Keratinocyte (primary cell): ENCODE measurements around the gene IL12RB2. TPM values are rescaled to one million over a fixed set of nuclear protein-coding genes. Genes with fewer than 3 reads are reported as not detected.

ENCODE experiments used
- DNase-seq: peaks from one replicate; pipeline ENCODE4 v3.0.0-alpha.2; 2011; ENCODE audit warnings: low read depth, missing footprints, low spot score
- FAIRE-seq: peaks from 2 replicates; lab custom pipeline; 2011; peaks lifted over from hg19 to GRCh38; lab: Jason Lieb, UNC
- H2AFZ ChIP-seq: 2 replicates; pipeline ENCODE4 v1.6.0; 2012; ENCODE audit warnings: low read length, control low read depth, inconsistent platforms; ENCODE audit not compliant: control insufficient read depth
- H3K27ac ChIP-seq: 2 replicates; pipeline ENCODE4 v1.5.1; 2011; ENCODE audit warnings: low read length; ENCODE audit not compliant: control insufficient read depth, insufficient read depth
- H3K27me3 ChIP-seq: 3 replicates; pipeline ENCODE4 v1.6.0; 2011; ENCODE audit warnings: low read length; ENCODE audit not compliant: control insufficient read depth, insufficient read depth; ENCODE audit errors: extremely low read depth
- H3K36me3 ChIP-seq, 2 experiments: 2 replicates in 1 of 2; 3 replicates in 1 of 2; pipeline ENCODE4 v1.5.1; 2011; ENCODE audit warnings: low read length in 2 of 2, mild to moderate bottlenecking in 1 of 2; ENCODE audit not compliant: control insufficient read depth in 2 of 2, insufficient read depth in 2 of 2; ENCODE audit errors: extremely low read depth in 1 of 2
- H3K4me1 ChIP-seq: 3 replicates; pipeline ENCODE4 v1.5.1; 2011; ENCODE audit warnings: low read length; ENCODE audit not compliant: control insufficient read depth, insufficient read depth; ENCODE audit errors: extremely low read depth
- H3K4me2 ChIP-seq: 3 replicates; pipeline ENCODE4 v1.6.0; 2011; ENCODE audit warnings: low read depth, low read length; ENCODE audit not compliant: control insufficient read depth, insufficient read depth; ENCODE audit errors: extremely low read depth
- H3K4me3 ChIP-seq, 3 experiments: fragments of 200-600 bp in 1 of 3; sonication (generic) in 1 of 3; 2 replicates in 2 of 3; 3 replicates in 1 of 3; pipeline ENCODE4 v1.5.1; 2011 to 2016; ENCODE audit warnings: low read length in 3 of 3, mild to moderate bottlenecking in 3 of 3, control low read depth in 2 of 3, inconsistent platforms in 1 of 3, low read depth in 1 of 3, mixed read lengths in 1 of 3, mixed run types in 1 of 3, moderate library complexity in 1 of 3; ENCODE audit not compliant: control insufficient read depth in 2 of 3, insufficient read depth in 2 of 3; ENCODE audit errors: extremely low read depth in 1 of 3
- H3K79me2 ChIP-seq: 2 replicates; pipeline ENCODE4 v1.6.0; 2012; ENCODE audit warnings: low read length; ENCODE audit not compliant: control insufficient read depth, insufficient read depth
- H3K9ac ChIP-seq: 3 replicates; pipeline ENCODE4 v1.6.0; 2011; ENCODE audit warnings: low read length; ENCODE audit not compliant: control insufficient read depth, insufficient read depth; ENCODE audit errors: extremely low read depth
- H3K9me1 ChIP-seq: 3 replicates; pipeline ENCODE4 v1.6.0; 2011; ENCODE audit warnings: low read length; ENCODE audit not compliant: control insufficient read depth, insufficient read depth; ENCODE audit errors: extremely low read depth
- H3K9me3 ChIP-seq: 2 replicates; pipeline ENCODE4 v1.5.1; 2012; ENCODE audit warnings: low read depth, low read length; ENCODE audit not compliant: control insufficient read depth
- H4K20me1 ChIP-seq: 3 replicates; pipeline ENCODE4 v1.6.0; 2011; ENCODE audit warnings: low read length; ENCODE audit not compliant: control insufficient read depth, insufficient read depth; ENCODE audit errors: extremely low read depth
- CTCF ChIP-seq, 3 experiments: IDR thresholded peaks in 1 of 3; conservative IDR thresholded peaks in 1 of 3; optimal IDR thresholded peaks in 1 of 3; 2 replicates in 2 of 3; 3 replicates in 1 of 3; pipeline versions ENCODE3 to v1.5.1; 2011; ENCODE audit warnings: low read length in 3 of 3, mild to moderate bottlenecking in 3 of 3, moderate library complexity in 2 of 3, control low read depth in 1 of 3, inconsistent platforms in 1 of 3; ENCODE audit not compliant: insufficient read depth in 2 of 3; ENCODE audit errors: extremely low read depth in 1 of 3
- EZH2 ChIP-seq: IDR thresholded peaks from one replicate; pipeline ENCODE4 v1.6.1; 2012; ENCODE audit warnings: inconsistent platforms, mild to moderate bottlenecking, low read length, moderate library complexity
- dilution Hi-C: fragments of 300-500 bp; cut with MboI; formaldehyde crosslinking; loops from one replicate; pipeline ENCODE4 v1.7.0; 2020; ENCODE audit warnings: low sequenced_read_pairs; ENCODE audit not compliant: extremely low pct_ligation_motif_present
- polyA plus RNA-seq, 5 experiments: library from polyadenylated mRNA; depleted of rRNA in 3 of 5; stranded (reverse) in 3 of 5; stranded (forward) in 1 of 5; unstranded in 1 of 5; fragments of >200 nt; gene quantifications; 1 replicate in 1 of 5; 2 replicates in 3 of 5; 3 replicates in 1 of 5; pipeline versions ENCODE4 v1.2.1 to v1.2.3, GENCODE V29; 2011 to 2012; ENCODE audit warnings: missing spikeins in 2 of 5, low read depth in 1 of 5, low replicate concordance in 1 of 5

Gene IL12RB2
- polyA plus RNA-seq, 1 donor (not counting 4 experiments of a cell fraction or from before 2014, with no cell fraction given) = 0.63 TPM

GRCh38 chr1:67405473-67406245 is 98.0 kb downstream of the IL12RB2 start:
- dilution Hi-C loops = no loop called here
- TF ChIP-seq CTCF (optimal IDR thresholded peaks at IDR 0.05 in 1 of 3, IDR thresholded peaks at IDR 0.05 in 1 of 3, conservative IDR thresholded peaks at IDR 0.05 in 1 of 3; ENCODE audit: extremely low read depth in 1 of 3, insufficient read depth in 2 of 3, low read length in 3 of 3) (no peak), EZH2 (no peak)
- DNase-seq = no peak
- H3K27ac ChIP-seq = no peak overlapping the region
- no peak for FAIRE-seq
- no peak overlapping the region for H3K9ac ChIP-seq
- peaks cover 0 to 9% of the 10 kb centered on the region in 2 experiments for H3K36me3 ChIP-seq
- no peaks in the 10 kb centered on the region for H3K79me2 ChIP-seq
- H3K4me1 ChIP-seq = peaks cover 6% of the 10 kb centered on the region
- H2AFZ ChIP-seq = no peak overlapping the region
- H3K4me3 ChIP-seq = no peak overlapping the region
- H3K9me3 ChIP-seq = no peaks in the 10 kb centered on the region
- no peaks in the 10 kb centered on the region for H3K27me3 ChIP-seq
- H3K4me2 ChIP-seq = no peak overlapping the region
- no peaks in the 10 kb centered on the region for H3K9me1 ChIP-seq
- no peaks in the 10 kb centered on the region for H4K20me1 ChIP-seq

GRCh38 chr1:67407498-67407897 is 99.8 kb downstream of the IL12RB2 start:
- no peak for FAIRE-seq
- Histone ChIP-seq H3K4me3 (no peak overlapping the region), H4K20me1 (no peaks in the 10 kb centered on the region), H3K27me3 (no peaks in the 10 kb centered on the region), H3K9me3 (no peaks in the 10 kb centered on the region), H3K79me2 (peaks cover 2% of the 10 kb centered on the region), H3K4me2 (no peak overlapping the region), H3K9me1 (no peaks in the 10 kb centered on the region), H2AFZ (no peak overlapping the region), H3K36me3 (peaks cover 3 to 11% of the 10 kb centered on the region in 2 experiments), H3K27ac (no peak overlapping the region), H3K4me1 (peaks cover 6% of the 10 kb centered on the region), H3K9ac (no peak overlapping the region)
- TF ChIP-seq CTCF (optimal IDR thresholded peaks at IDR 0.05 in 1 of 3, IDR thresholded peaks at IDR 0.05 in 1 of 3, conservative IDR thresholded peaks at IDR 0.05 in 1 of 3; ENCODE audit: extremely low read depth in 1 of 3, insufficient read depth in 2 of 3, low read length in 3 of 3) = no peak
- no peak for TF ChIP-seq EZH2
- dilution Hi-C loops = no loop called here
- no peak for DNase-seq
